HG03575 (cell line): ENCODE results near the gene ZNF529.

Experiments used
- ATAC-seq: cut with Tn5 transposase; IDR thresholded peaks from one replicate; pipeline ENCODE4 v1.9.1; 2021; ENCODE audit not compliant: unreplicated experiment, insufficient number of reproducible peaks, low FRiP score; ENCODE audit errors: extremely low read depth

ZNF529 gene

GRCh38 chr19:36526581-36526980, 46.5 kb downstream of the ZNF529 start:
- ATAC-seq: no peak

GRCh38 chr19:36524617-36525016, 48.5 kb downstream of the ZNF529 start:
- no peak for ATAC-seq

GRCh38 chr19:36514012-36514612, 59.0 kb downstream of the ZNF529 start:
- no peak for ATAC-seq

- ATAC-seq: no peak
These were observed 64.8 kb downstream of the ZNF529 start for GRCh38 chr19:36508325-36508724.

- ATAC-seq: no peak
These were observed 71.1 kb downstream of the ZNF529 start for GRCh38 chr19:36501973-36502372.

- no peak for ATAC-seq
These were observed 76.1 kb downstream of the ZNF529 start for GRCh38 chr19:36497001-36497400.
